NOMO-1 treated with dmso at 0.1 percent for 144 hours (cell line): Measurements from ENCODE around the gene RUVBL1.

Source experiments
- DNase-seq: peaks from one replicate; lab custom pipeline; 2025; ENCODE audit not compliant: unreplicated experiment; lab: John Stamatoyannopoulos, UW

Gene RUVBL1

GRCh38 chr3:128143496-128143895 is 19.9 kb upstream of the RUVBL1 start:
- no peak for DNase-seq

- DNase-seq: no peak
Observed at GRCh38 chr3:128133273-128133883, 9.8 kb upstream of the RUVBL1 start.

- DNase-seq: no peak
Observed at GRCh38 chr3:128131897-128132646, 8.5 kb upstream of the RUVBL1 start.

- no peak for DNase-seq
Observed at GRCh38 chr3:128128251-128128650, 4.6 kb upstream of the RUVBL1 start.

GRCh38 chr3:128127236-128127635 is 3.6 kb upstream of the RUVBL1 start:
- DNase-seq: no peak

- DNase-seq: no peak
Observed at GRCh38 chr3:128123156-128123537, 465 bp downstream of the RUVBL1 start.

GRCh38 chr3:128122013-128122412 is 1.6 kb downstream of the RUVBL1 start:
- DNase-seq: no peak

- no peak for DNase-seq
Observed at GRCh38 chr3:128113817-128114794, 9.5 kb downstream of the RUVBL1 start.

GRCh38 chr3:128112357-128112968 is 11.1 kb downstream of the RUVBL1 start:
- no peak for DNase-seq

GRCh38 chr3:128111147-128111546 is 12.5 kb downstream of the RUVBL1 start:
- no peak for DNase-seq

- DNase-seq: no peak
Observed at GRCh38 chr3:128107834-128108233, 15.8 kb downstream of the RUVBL1 start.

GRCh38 chr3:128103136-128103676 is 20.4 kb downstream of the RUVBL1 start:
- DNase-seq: no peak

- no peak for DNase-seq
Observed at GRCh38 chr3:128100638-128101037, 23.0 kb downstream of the RUVBL1 start.

- no peak for DNase-seq
Observed at GRCh38 chr3:128100161-128100560, 23.5 kb downstream of the RUVBL1 start.

- DNase-seq: no peak
Observed at GRCh38 chr3:128098234-128098633, 25.4 kb downstream of the RUVBL1 start.

- no peak for DNase-seq
Observed at GRCh38 chr3:128095222-128095703, 28.3 kb downstream of the RUVBL1 start.

GRCh38 chr3:128094295-128095151 is 29.1 kb downstream of the RUVBL1 start:
- DNase-seq: no peak

- DNase-seq: no peak
Observed at GRCh38 chr3:128091586-128091985, 32.0 kb downstream of the RUVBL1 start.

GRCh38 chr3:128089135-128089534 is 34.5 kb downstream of the RUVBL1 start:
- DNase-seq: no peak

- DNase-seq: no peak
Observed at GRCh38 chr3:128084675-128085021, 39.0 kb downstream of the RUVBL1 start.
